Ascending aorta (tissue), 2 donors: Measurements from ENCODE around the gene THADA. TPM values are rescaled to one million over a fixed set of nuclear protein-coding genes. Genes with fewer than 3 reads are reported as not detected.

ENCODE experiments used
- DNase-seq, 2 donors: peaks; one replicate each; pipeline ENCODE4 v3.0.0-alpha.2; 2019; ENCODE audit warnings: low spot score in 2 of 2
- H3K27ac ChIP-seq, 2 donors: fragments of 200-600 bp; sonication (generic); one replicate each; pipeline ENCODE4 v1.5.1; 2016 to 2017; ENCODE audit warnings: mild to moderate bottlenecking in 1 of 2
- H3K27me3 ChIP-seq: fragments of 200-600 bp; sonication (generic); one replicate; pipeline ENCODE4 v1.5.1; 2017
- H3K36me3 ChIP-seq, 2 donors: fragments of 200-600 bp; sonication (generic); one replicate each; pipeline ENCODE4 v1.5.1; 2016
- H3K4me1 ChIP-seq, 2 donors: fragments of 200-600 bp; sonication (generic); one replicate each; pipeline ENCODE4 v1.5.1; 2016 to 2017; ENCODE audit warnings: mild to moderate bottlenecking in 1 of 2
- H3K4me3 ChIP-seq, 2 donors: fragments of 200-600 bp; sonication (generic); one replicate each; pipeline ENCODE4 v1.5.1; 2016 to 2017; ENCODE audit warnings: mild to moderate bottlenecking in 1 of 2
- H3K9me3 ChIP-seq, 2 donors: fragments of 200-600 bp; sonication (generic); one replicate each; pipeline ENCODE4 v1.5.1; 2016
- intact Hi-C: fragments of 100-400 bp; cut with DNase I; formaldehyde crosslinking; loops from one replicate; pipeline ENCODE4 v1.15.1; 2023
- total RNA-seq: library from RNA; depleted of rRNA; stranded (reverse); fragments of >200 nt; gene quantifications from one replicate; pipeline ENCODE4 v1.1.0, GENCODE V29; 2016
- TF ChIP-seq, protein P1 (sequence below), 3 experiments: fragments of 200-600 bp in 2 of 3; fragments of 450-650 bp in 1 of 3; sonication (generic) in 2 of 3; IDR thresholded peaks; one replicate each; pipeline ENCODE4 v1.5.1; 2016 to 2019; ENCODE audit warnings: antibody characterized with exemption in 3 of 3, mild to moderate bottlenecking in 1 of 3, moderate library complexity in 1 of 3

The THADA gene
- total RNA-seq, 1 donor from 2014 or later: 27.4 TPM

GRCh38 chr2:43340945-43341356 is 254.9 kb downstream of the THADA start:
- intact Hi-C loops: loop anchor here (2.0 to 5.0 kb wide), 2 partner anchors 40 to 126 kb away; no protein-coding TSS in a partner anchor
- TF ChIP-seq, protein P1, sequence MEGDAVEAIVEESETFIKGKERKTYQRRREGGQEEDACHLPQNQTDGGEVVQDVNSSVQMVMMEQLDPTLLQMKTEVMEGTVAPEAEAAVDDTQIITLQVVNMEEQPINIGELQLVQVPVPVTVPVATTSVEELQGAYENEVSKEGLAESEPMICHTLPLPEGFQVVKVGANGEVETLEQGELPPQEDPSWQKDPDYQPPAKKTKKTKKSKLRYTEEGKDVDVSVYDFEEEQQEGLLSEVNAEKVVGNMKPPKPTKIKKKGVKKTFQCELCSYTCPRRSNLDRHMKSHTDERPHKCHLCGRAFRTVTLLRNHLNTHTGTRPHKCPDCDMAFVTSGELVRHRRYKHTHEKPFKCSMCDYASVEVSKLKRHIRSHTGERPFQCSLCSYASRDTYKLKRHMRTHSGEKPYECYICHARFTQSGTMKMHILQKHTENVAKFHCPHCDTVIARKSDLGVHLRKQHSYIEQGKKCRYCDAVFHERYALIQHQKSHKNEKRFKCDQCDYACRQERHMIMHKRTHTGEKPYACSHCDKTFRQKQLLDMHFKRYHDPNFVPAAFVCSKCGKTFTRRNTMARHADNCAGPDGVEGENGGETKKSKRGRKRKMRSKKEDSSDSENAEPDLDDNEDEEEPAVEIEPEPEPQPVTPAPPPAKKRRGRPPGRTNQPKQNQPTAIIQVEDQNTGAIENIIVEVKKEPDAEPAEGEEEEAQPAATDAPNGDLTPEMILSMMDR (IDR thresholded peaks at IDR 0.05): no peak
- no peak for DNase-seq
- peaks cover 30 to 66% of the 10 kb centered on the region in 2 donors for H3K4me1 ChIP-seq
- no peaks in the 10 kb centered on the region for H3K9me3 ChIP-seq
- no peaks in the 10 kb centered on the region for H3K27me3 ChIP-seq
- H3K36me3 ChIP-seq: no peaks in the 10 kb centered on the region
- no peak overlapping the region for H3K4me3 ChIP-seq
- peak overlapping the region; percentile 85 to 90 for H3K27ac ChIP-seq

- H3K36me3 ChIP-seq: no peaks in the 10 kb centered on the region
- H3K4me3 ChIP-seq: no peak overlapping the region
- TF ChIP-seq, protein P1 (IDR thresholded peaks at IDR 0.05): no peak
- no peaks in the 10 kb centered on the region for H3K9me3 ChIP-seq
- intact Hi-C loops: loop anchor here (2.0 to 5.0 kb wide), 2 partner anchors 39 to 127 kb away; no protein-coding TSS in a partner anchor
- peaks cover 24 to 57% of the 10 kb centered on the region in 2 donors for H3K4me1 ChIP-seq
- H3K27ac ChIP-seq: peak overlapping the region; percentile 85 to 90
- no peaks in the 10 kb centered on the region for H3K27me3 ChIP-seq
- peak in 1 of 2 donors; percentile 65 for DNase-seq
These were observed 255.8 kb downstream of the THADA start for GRCh38 chr2:43340066-43340465.

DNA sequence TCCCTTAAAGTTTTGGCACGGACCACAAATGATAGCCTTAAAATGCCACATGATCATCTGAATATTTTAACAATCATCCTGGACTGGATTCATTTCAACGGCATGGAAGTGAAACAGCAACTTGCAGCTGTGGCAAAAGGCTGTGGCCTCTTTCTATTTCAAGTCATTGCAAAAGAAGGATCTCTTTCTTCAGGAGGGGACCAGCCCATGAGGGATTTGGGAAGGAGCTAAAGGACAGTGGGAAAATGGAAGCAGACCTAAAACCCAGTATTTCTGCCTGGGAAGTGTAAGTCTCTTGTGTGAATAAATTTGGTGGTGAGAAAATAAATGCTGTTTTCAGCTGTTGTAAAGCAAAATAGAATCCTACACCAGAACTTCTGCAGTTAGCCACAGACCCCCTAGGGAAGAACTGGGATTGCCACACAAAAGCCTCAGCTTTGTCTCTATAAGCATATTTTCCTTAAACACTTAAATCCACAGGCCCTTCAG is 262.1 kb downstream of the THADA start:
- TF ChIP-seq, protein P1 (IDR thresholded peaks at IDR 0.05): no peak
- H3K27me3 ChIP-seq: no peaks in the 10 kb centered on the region
- no peaks in the 10 kb centered on the region for H3K9me3 ChIP-seq
- no peak for DNase-seq
- peaks cover 12 to 41% of the 10 kb centered on the region in 2 donors for H3K4me1 ChIP-seq
- peak overlapping the region in 1 of 2 donors; percentile 31 for H3K4me3 ChIP-seq
- intact Hi-C loops: no loop called here
- H3K27ac ChIP-seq: peak overlapping the region; percentile 80 to 85
- no peaks in the 10 kb centered on the region for H3K36me3 ChIP-seq

DNA sequence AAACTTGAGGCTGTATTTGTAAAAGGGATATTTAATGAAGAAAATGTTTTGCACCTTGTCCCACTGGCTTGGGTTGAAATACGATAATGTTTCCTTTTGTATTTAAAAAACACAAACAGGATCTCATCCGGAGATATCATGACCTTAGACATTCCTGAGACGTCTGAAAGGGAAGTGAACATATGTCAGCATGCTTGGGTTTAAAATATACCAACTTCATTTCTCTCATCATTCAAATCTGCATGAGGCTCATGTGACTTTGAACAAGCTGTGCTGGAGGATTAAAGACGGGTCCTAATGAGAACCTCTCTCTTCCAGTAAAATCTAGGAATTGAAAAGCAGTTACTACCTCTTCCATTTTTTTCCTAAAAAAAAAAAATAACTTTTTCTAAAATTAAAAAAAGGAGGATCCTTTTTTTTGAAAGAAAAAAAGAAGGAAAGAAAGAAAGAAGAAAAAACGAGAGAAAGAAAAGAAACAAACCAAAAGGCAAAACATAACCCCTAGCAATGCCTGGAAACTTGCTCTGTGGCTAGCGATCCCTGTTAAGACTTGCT is 262.7 kb downstream of the THADA start:
- Histone ChIP-seq H3K27me3 (no peaks in the 10 kb centered on the region), H3K36me3 (no peaks in the 10 kb centered on the region), H3K27ac (peak overlapping the region; percentile 80 to 85), H3K9me3 (no peaks in the 10 kb centered on the region), H3K4me1 (peaks cover 12 to 46% of the 10 kb centered on the region in 2 donors), H3K4me3 (peak overlapping the region in 1 of 2 donors; percentile 31)
- intact Hi-C loops: no loop called here
- no peak for DNase-seq
- TF ChIP-seq, protein P1 (IDR thresholded peaks at IDR 0.05): no peak

DNA sequence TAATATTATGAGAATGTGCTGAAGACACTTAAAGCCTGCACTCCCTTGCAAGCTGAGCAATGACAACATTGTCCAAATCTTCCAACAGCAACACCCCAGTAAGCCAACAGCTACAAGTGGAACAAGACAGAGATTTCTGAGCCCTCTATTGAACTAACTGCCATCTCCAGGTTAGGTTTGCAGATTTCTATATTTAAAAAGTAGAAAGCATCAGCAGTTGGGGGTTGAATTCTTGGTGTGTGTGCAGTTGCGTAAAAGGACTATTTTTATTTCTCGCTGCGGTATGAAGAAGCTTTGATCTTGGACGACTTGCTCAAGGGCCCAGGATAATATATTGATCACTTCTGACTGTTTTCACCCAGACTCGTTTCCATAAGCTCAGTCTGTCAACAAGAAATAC is 263.2 kb downstream of the THADA start:
- H3K27me3 ChIP-seq: no peaks in the 10 kb centered on the region
- TF ChIP-seq, protein P1 (IDR thresholded peaks at IDR 0.05): no peak
- H3K9me3 ChIP-seq: no peaks in the 10 kb centered on the region
- no peak overlapping the region for H3K4me3 ChIP-seq
- no peak for DNase-seq
- peak overlapping the region; percentile 80 to 85 for H3K27ac ChIP-seq
- no peaks in the 10 kb centered on the region for H3K36me3 ChIP-seq
- intact Hi-C loops: no loop called here
- H3K4me1 ChIP-seq: peaks cover 12 to 47% of the 10 kb centered on the region in 2 donors
